ENCODE results near the gene NR0B2.
A peak's percentile ranks its signal among the peaks of the same experiment; 100 is the strongest.
"Not testable (repeated sequence)": the region's sequence is repeated elsewhere in the genome, so short reads cannot be mapped to it uniquely, and the experiment has no call there.

NR0B2 gene

GRCh38 chr1:26894263-26894662 lies 19.5 kb downstream of the NR0B2 start:
- no peak for DNase-seq (ENCODE audit: low read depth in 2 of 2, low spot score in 1 of 2)

GRCh38 chr1:26890467-26890796 lies 23.3 kb downstream of the NR0B2 start:
- no peak for DNase-seq (ENCODE audit: low read depth in 2 of 2, low spot score in 1 of 2)

- peak; percentile 46 to 58 for DNase-seq (ENCODE audit: low read depth in 2 of 2, low spot score in 1 of 2)
Measured at GRCh38 chr1:26889551-26890466, 24.0 kb downstream of the NR0B2 start, which contains the start of gene GPN2. GPN2 (minus strand) TSS chr1:26890283; CDS start chr1:26890096, 187 bp downstream.

DNA sequence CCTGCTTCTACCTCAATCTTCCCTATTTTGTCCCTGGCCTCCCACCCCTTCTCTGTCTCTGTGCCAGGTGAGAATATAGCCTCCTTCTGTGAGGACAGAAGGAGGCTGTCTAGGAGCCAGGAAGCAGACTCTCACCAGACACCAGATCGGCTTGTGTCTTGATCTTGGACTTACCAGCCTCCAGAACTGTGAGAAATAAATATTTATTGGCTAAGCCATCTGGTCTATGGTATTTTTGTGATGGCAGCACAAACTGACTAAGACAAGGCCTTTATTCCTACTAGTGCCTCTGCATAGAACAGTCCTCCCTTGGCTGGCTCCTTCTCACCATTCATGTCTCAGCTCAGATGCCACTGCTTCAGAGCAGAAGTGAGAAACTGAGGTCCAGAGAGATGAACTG lies 25.5 kb downstream of the NR0B2 start:
- DNase-seq (ENCODE audit: low read depth in 2 of 2, low spot score in 1 of 2), result no peak

- no peak for DNase-seq (ENCODE audit: low read depth in 2 of 2, low spot score in 1 of 2)
Measured at GRCh38 chr1:26887125-26887524, 26.6 kb downstream of the NR0B2 start.

GRCh38 chr1:26882696-26883463 lies 30.9 kb downstream of the NR0B2 start:
- no peak for DNase-seq (ENCODE audit: low read depth in 2 of 2, low spot score in 1 of 2)

GRCh38 chr1:26881611-26882010 lies 32.2 kb downstream of the NR0B2 start:
- not testable (repeated sequence) for DNase-seq (ENCODE audit: low read depth in 2 of 2, low spot score in 1 of 2)

DNA sequence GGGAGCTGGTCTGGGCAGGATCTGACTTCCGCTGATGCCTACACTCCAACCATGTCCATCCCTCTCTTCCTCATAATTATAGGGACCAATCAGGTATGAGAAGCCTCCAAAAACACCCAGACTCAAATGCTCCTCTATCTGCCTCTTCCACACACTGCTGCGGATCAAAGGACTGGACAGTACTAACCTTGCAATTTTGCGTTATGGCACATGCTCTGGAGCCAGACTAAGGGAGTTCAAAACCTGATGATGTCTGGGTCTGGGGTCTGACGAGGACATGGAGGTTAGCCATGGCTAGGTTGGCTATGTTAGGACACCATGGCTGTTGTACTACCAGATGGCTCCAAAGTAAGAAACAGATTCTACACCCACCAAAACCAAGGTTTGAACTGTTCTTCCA lies 34.0 kb downstream of the NR0B2 start:
- no peak for DNase-seq (ENCODE audit: low read depth in 2 of 2, low spot score in 1 of 2)

DNA sequence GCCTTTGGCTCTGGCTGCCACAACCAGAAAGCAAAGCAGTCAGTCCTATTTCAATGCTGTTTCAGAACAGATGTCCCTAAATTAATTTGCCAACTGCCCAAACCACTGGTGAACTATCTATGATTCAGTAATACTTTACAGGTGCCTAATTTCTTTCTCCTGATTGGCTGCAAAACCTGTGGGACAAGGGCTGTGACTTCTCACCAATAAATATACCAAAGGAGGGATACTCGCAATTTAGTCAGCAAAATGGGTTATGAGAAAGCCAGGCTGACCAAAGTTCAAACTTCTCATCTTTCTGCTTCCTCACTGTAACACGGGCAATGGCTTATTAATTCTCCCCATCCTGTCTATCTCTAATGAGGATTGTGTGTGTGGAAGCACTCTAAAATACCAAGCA lies 36.4 kb downstream of the NR0B2 start:
- no peak for DNase-seq (ENCODE audit: low read depth in 2 of 2, low spot score in 1 of 2)

DNA sequence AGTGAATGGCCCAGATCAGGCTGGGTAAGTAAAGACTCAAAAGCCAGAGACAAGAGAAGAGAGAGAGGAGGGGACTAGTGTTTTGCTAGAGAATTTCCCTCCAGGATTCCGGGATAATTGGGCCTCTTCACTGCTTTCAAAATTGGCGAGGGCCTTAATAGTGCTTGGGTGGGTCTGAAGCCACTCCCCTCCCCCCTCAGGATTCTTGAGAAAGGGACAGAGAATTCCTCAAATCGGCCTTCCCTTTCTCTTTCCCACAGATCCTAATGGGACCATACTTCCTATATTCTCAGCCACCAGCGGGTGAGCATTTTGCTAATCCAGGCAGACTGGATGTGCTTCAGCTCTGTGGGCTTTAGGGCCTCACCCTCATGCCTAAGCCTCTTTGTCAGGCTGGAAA lies 38.9 kb downstream of the NR0B2 start:
- DNase-seq (ENCODE audit: low read depth in 2 of 2, low spot score in 1 of 2), result no peak

DNA sequence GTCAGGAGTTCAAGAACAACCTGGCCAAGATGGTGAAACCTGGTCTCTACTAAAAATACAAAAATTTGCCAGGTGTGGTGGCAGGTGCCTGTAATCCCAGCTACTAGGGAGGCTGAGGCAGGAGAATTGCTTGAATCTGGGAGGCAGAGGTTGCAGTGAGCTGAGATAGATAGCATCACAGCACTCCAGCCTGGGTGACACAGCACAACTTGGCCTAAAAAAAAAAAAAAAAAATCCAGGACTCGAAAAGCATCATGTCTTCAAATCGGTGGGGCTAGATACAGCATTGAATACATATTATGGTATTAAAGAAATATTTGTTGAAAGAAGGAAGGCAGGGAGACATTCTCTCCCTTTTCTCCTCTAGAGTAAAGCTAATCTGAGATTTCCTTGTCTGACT lies 40.7 kb downstream of the NR0B2 start:
- DNase-seq (ENCODE audit: low read depth in 2 of 2, low spot score in 1 of 2), result not testable (repeated sequence)

DNA sequence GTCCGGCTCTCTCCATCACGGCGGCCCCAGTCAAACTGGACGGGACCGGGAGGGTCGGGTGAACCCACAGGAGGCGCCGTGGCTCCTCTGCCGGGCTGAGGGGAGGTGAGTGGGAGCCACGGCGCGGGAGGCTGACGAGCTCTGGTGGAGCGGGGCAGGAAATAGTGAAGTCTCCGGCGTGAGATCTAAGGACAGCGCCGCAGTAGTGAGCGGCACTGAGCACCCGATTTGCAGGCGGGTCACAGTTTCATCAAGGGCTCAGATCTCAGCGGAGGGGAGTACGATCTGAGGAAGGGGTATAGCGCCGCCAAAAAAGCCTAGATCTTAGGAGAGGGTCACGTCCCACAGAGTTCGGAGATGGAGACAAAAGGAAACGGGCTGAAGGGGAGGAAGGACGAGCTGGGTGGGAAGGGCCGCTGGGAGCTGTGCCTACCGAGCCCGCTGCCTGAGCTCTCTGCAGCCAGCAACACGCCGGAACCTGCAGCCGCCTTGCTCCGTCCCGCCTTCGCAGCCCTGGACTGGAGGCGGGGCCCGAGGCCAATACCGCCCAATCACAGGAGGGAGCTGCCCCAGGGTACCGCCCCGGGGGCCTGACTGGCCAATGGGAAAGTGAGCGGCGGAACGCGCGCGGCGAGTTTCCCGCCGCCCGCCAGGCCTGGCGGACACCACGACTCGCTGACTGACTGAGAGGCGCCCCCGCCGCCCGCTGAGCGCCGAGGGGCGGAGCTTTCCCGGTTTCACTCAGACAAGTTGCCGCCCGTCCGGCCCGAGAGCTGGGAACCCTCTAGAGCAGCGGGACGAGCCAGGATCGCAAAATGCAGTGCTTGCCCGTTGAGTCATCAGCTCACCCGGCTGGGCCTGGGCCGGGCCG lies 48.9 kb downstream of the NR0B2 start:
- DNase-seq (ENCODE audit: low read depth in 2 of 2, low spot score in 1 of 2), result peak; percentile 74 to 88

- no peak for DNase-seq (ENCODE audit: low read depth in 2 of 2, low spot score in 1 of 2)
Measured at GRCh38 chr1:26863685-26864077, 50.1 kb downstream of the NR0B2 start.

DNA sequence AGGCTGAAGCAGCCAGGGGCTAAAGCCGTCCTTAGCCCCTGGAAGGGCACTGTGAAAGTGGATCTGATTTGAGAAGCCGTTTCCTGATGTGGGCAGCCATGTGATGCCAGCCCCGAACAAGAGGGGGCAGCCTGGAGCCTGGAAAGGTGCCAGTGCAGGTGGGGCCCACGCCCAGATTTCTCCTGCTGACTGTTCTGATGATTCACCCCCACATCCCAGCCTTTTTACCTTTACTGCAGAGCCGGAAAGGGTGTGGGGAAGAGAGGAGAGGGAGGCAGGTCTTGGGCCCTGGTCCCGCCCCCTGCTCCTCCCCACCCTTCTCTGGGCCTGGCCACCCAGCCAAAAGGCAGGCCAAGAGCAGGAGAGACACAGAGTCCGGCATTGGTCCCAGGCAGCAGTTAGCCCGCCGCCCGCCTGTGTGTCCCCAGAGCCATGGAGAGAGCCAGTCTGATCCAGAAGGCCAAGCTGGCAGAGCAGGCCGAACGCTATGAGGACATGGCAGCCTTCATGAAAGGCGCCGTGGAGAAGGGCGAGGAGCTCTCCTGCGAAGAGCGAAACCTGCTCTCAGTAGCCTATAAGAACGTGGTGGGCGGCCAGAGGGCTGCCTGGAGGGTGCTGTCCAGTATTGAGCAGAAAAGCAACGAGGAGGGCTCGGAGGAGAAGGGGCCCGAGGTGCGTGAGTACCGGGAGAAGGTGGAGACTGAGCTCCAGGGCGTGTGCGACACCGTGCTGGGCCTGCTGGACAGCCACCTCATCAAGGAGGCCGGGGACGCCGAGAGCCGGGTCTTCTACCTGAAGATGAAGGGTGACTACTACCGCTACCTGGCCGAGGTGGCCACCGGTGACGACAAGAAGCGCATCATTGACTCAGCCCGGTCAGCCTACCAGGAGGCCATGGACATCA lies 50.7 kb downstream of the NR0B2 start, which contains the start of gene SFN:
SFN (plus strand) TSS at position 369 of the 904 bp plus-strand sequence; CDS start at position 433, 64 bp downstream.
- DNase-seq (ENCODE audit: low read depth in 2 of 2, low spot score in 1 of 2), result no peak

DNA sequence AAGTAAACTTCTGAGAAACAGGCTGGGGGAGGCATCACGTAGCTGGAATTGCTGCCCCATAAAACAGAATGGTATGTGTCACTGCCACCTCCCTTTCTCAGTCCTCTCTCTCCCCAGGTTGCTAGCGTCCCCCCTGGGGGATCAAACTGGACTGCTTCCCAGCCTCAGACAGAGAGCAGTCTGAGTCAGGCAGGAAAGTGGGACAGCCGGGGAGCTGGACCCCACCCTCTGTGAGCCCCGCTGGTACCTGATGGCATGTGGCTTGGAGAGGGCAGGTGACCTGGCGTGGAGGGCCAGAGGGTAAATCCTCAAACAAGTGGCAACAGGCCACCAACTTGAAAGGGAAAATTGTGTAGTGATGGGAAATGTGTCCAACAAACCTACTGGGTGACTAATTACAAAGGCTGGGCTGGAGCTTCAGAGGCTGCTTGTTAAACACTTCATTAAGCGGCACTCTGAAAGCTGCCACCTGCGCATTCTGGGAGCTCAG lies 51.8 kb downstream of the NR0B2 start:
- no peak for DNase-seq (ENCODE audit: low read depth in 2 of 2, low spot score in 1 of 2)
